K562 (cell line): ENCODE measurements around the gene ZNF69.

Source experiments
- ATF1 ChIP-seq, 2 experiments: fragments of 450-650 bp in 1 of 2; IDR thresholded peaks; 2 replicates each; pipeline ENCODE4 v1.6.1; 2016; ENCODE audit warnings: missing compliant biosample characterization in 1 of 2, missing genetic modification characterization in 1 of 2
- EZH2 ChIP-seq: IDR thresholded peaks from 2 replicates; pipeline ENCODE4 v1.6.1; 2012; ENCODE audit warnings: low read depth, mild to moderate bottlenecking, inconsistent platforms, low read length, borderline replicate concordance
- GABPA ChIP-seq: fragments of 200-800 bp; sonication (Bioruptor generic); conservative IDR thresholded peaks from 2 replicates; pipeline ENCODE4 v1.6.1; 2016; ENCODE audit warnings: low read depth, missing genetic modification characterization, missing compliant biosample characterization
- HSF4 ChIP-seq: fragments of 250-450 bp; sonication (Bioruptor Pico); IDR thresholded peaks from 2 replicates; pipeline ENCODE4 v2.1.2; 2022; ENCODE audit warnings: mild to moderate bottlenecking, moderate library complexity, borderline replicate concordance
- IRF9 ChIP-seq: fragments of 450-650 bp; IDR thresholded peaks from 2 replicates; pipeline ENCODE4 v1.6.1; 2016; ENCODE audit warnings: missing biosample characterization, missing genetic modification characterization
- PHTF2 ChIP-seq: fragments of 250-450 bp; sonication (Bioruptor Pico); IDR thresholded peaks from 2 replicates; pipeline ENCODE4 v1.5.0; 2021; ENCODE audit warnings: mild to moderate bottlenecking
- ZNF224 ChIP-seq: sonication (generic); formaldehyde crosslinking; IDR thresholded peaks from 2 replicates; pipeline ENCODE4 v1.8.0; 2022; ENCODE audit warnings: mild to moderate bottlenecking, missing genetic modification reagents
- TF ChIP-seq, protein P1 (sequence below), 3 experiments: IDR thresholded peaks in 2 of 3; conservative IDR thresholded peaks in 1 of 3; 2 replicates each; pipeline ENCODE4 v1.5.1; 2011 to 2012; ENCODE audit warnings: low read length in 3 of 3, mild to moderate bottlenecking in 3 of 3, control low read depth in 2 of 3, improper control_type of control experiment in 1 of 3, inconsistent platforms in 1 of 3, low read depth in 1 of 3, mixed read lengths in 1 of 3, moderate library complexity in 1 of 3; ENCODE audit not compliant: insufficient read depth in 2 of 3
- TF ChIP-seq, protein P2 (sequence below): sonication (generic); formaldehyde crosslinking; IDR thresholded peaks from 2 replicates; pipeline ENCODE4 v1.8.0; 2022; ENCODE audit warnings: missing genetic modification reagents, mild to moderate bottlenecking, moderate library complexity, borderline replicate concordance

DNA sequence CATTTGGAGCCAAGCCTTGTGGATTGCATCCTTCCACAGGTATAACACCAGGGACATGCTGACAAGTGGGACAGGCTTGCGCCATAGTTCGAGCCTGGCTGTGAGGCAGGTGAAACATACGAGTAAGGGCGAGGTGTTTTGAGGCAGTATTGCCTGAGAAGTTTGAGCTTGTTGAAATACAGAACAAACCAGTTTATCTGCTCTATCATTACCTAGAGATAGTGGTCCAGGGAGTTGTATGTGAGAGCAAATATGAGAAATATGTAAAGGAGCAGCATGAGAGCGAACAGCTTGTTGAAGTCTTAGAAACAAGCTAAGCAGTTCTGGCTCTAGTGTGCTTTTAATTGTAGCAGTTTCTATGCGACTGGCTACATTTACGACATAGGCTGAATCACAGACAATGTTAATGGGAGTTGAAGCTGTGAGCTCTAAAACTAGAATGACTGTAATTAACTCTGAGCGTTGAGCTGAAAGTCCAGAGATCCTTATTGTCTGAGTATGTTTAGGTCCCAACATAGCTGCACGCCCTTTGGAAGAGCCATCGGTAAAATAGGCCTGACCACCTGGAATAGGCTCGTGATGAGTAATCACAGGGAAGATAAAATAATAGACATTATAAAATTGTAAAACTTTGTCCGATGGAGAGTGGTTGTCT lies 30.9 kb upstream of the ZNF69 start:
- TF ChIP-seq EZH2 (no peak), ATF1 (CRISPR knock-in tag; IDR thresholded peaks at IDR 0.05) (no peak), ATF1 (tag; IDR thresholded peaks at IDR 0.05) (no peak), HSF4 (CRISPR knock-in tag) (no peak), PHTF2 (CRISPR knock-in tag) (no peak), IRF9 (tag) (no peak), ZNF224 (CRISPR knock-in tag) (no peak), GABPA (no peak)
- TF ChIP-seq, protein P1, sequence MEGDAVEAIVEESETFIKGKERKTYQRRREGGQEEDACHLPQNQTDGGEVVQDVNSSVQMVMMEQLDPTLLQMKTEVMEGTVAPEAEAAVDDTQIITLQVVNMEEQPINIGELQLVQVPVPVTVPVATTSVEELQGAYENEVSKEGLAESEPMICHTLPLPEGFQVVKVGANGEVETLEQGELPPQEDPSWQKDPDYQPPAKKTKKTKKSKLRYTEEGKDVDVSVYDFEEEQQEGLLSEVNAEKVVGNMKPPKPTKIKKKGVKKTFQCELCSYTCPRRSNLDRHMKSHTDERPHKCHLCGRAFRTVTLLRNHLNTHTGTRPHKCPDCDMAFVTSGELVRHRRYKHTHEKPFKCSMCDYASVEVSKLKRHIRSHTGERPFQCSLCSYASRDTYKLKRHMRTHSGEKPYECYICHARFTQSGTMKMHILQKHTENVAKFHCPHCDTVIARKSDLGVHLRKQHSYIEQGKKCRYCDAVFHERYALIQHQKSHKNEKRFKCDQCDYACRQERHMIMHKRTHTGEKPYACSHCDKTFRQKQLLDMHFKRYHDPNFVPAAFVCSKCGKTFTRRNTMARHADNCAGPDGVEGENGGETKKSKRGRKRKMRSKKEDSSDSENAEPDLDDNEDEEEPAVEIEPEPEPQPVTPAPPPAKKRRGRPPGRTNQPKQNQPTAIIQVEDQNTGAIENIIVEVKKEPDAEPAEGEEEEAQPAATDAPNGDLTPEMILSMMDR (IDR thresholded peaks at IDR 0.05 in 2 of 3, conservative IDR thresholded peaks at IDR 0.05 in 1 of 3; ENCODE audit: insufficient read depth in 2 of 3, low read depth in 1 of 3, low read length in 3 of 3): no peak
- TF ChIP-seq, protein P2, sequence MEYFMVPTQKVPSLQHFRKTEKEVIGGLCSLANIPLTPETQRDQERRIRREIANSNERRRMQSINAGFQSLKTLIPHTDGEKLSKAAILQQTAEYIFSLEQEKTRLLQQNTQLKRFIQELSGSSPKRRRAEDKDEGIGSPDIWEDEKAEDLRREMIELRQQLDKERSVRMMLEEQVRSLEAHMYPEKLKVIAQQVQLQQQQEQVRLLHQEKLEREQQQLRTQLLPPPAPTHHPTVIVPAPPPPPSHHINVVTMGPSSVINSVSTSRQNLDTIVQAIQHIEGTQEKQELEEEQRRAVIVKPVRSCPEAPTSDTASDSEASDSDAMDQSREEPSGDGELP (CRISPR knock-in tag): no peak
